ENCODE measurements around the gene PLEKHG3. TPM values are rescaled to one million over a fixed set of nuclear protein-coding genes. Genes with fewer than 3 reads are reported as not detected.

The PLEKHG3 gene
- total and polyA plus RNA-seq, 7 experiments from 2014 or later, result 0.17 to 43.6 (median 2.0) TPM

- H3K4me3 Mint-ChIP-seq, result peak overlapping the region in 4 of 10 donors; percentile 24 to 86 (median 48)
- peaks cover 37 to 70% (median 47%) of the 10 kb centered on the region in 7 donors for H3K4me1 Mint-ChIP-seq
- peaks cover under 1 to 5% (median 2%) of the 10 kb centered on the region in 11 donors for H3K9me3 Mint-ChIP-seq
- Histone ChIP-seq H3K4me3 (ENCODE audit: low read length) (peak overlapping the region; percentile 38), H3K4me1 (ENCODE audit: control insufficient read depth in 2 of 2, insufficient read depth in 2 of 2, low read length in 2 of 2) (peaks cover 27 to 53% of the 10 kb centered on the region in 2 donors), H3K27me3 (ENCODE audit: control insufficient read depth in 2 of 2, insufficient read depth in 2 of 2, low read length in 2 of 2) (peaks cover 3 to 14% of the 10 kb centered on the region in 2 donors), H3K36me3 (ENCODE audit: control insufficient read depth in 2 of 3, insufficient read depth in 3 of 3, low read length in 3 of 3) (no peaks in the 10 kb centered on the region), H3K27ac (ENCODE audit: low read depth, low read length) (no peak overlapping the region), H3K9me3 (ENCODE audit: control insufficient read depth in 2 of 3, low read length in 3 of 3) (no peaks in the 10 kb centered on the region)
- CTCF ChIA-PET, result interaction anchor here (1.0 to 1.2 kb wide), 2 partner anchors 9 to 25 kb away, joined by 3 read pairs; no protein-coding TSS in a partner anchor
- ATAC-seq, result peak; percentile 59
- DNase-seq, result no peak
- H3K27me3 Mint-ChIP-seq, result peaks cover 20 to 52% (median 45%) of the 10 kb centered on the region in 5 donors
- intact Hi-C loops (cut with micrococcal nuclease), result loop anchor here (2.0 to 5.0 kb wide), 3 partner anchors 15 to 57 kb away; no protein-coding TSS in a partner anchor
- POLR2A ChIA-PET, result interaction anchor here (1.0 kb wide), 1 partner anchor 77 kb away, joined by 3 read pairs; no protein-coding TSS in a partner anchor
- H3K36me3 Mint-ChIP-seq, result peaks cover 0 to 33% (median 1%) of the 10 kb centered on the region in 5 donors
- peak overlapping the region in 2 of 9 donors; percentile 2 to 12 for H3K27ac Mint-ChIP-seq
Measured at GRCh38 chr14:64707661-64708060, 3.4 kb downstream of the PLEKHG3 start.

- Mint-ChIP-seq H3K4me3 (peak overlapping the region in 9 of 10 donors; percentile 4 to 86 (median 64)), H3K27me3 (peaks cover 12 to 50% (median 45%) of the 10 kb centered on the region in 5 donors), H3K36me3 (peaks cover 4 to 38% (median 8%) of the 10 kb centered on the region in 5 donors), H3K4me1 (peaks cover 30 to 64% (median 40%) of the 10 kb centered on the region in 7 donors), H3K27ac (peak overlapping the region in 4 of 9 donors; percentile 47 to 89 (median 54)), H3K9me3 (peaks cover 3 to 11% (median 9%) of the 10 kb centered on the region in 11 donors)
- Histone ChIP-seq H3K9me3 (ENCODE audit: control insufficient read depth in 2 of 3, low read length in 3 of 3) (no peaks in the 10 kb centered on the region), H3K36me3 (ENCODE audit: control insufficient read depth in 2 of 3, insufficient read depth in 3 of 3, low read length in 3 of 3) (no peaks in the 10 kb centered on the region), H3K27me3 (ENCODE audit: control insufficient read depth in 2 of 2, insufficient read depth in 2 of 2, low read length in 2 of 2) (peaks cover 3 to 8% of the 10 kb centered on the region in 2 donors), H3K27ac (ENCODE audit: low read depth, low read length) (no peak overlapping the region), H3K4me3 (ENCODE audit: low read length) (peak overlapping the region; percentile 38), H3K4me1 (ENCODE audit: control insufficient read depth in 2 of 2, insufficient read depth in 2 of 2, low read length in 2 of 2) (peaks cover 20 to 46% of the 10 kb centered on the region in 2 donors)
- DNase-seq (peak in 3 of 9 donors; percentile 29 to 44 (median 42)), ATAC-seq (peak; percentile 52)
- ChIA-PET POLR2A (no interaction called here), CTCF (interaction anchor here (0.9 to 1.2 kb wide), 3 partner anchors 9 to 34 kb away, joined by 3 read pairs; no protein-coding TSS in a partner anchor)
- intact Hi-C loops (cut with micrococcal nuclease), result loop anchor here (2.0 to 5.0 kb wide), 3 partner anchors 14 to 56 kb away; no protein-coding TSS in a partner anchor
Measured at GRCh38 chr14:64708148-64709004, 4.2 kb downstream of the PLEKHG3 start.

GRCh38 chr14:64709126-64709525, 4.9 kb downstream of the PLEKHG3 start:
- H3K27ac Mint-ChIP-seq, result peak overlapping the region in 3 of 9 donors; percentile 47 to 89 (median 73)
- H3K36me3 ChIP-seq (ENCODE audit: control insufficient read depth in 2 of 3, insufficient read depth in 3 of 3, low read length in 3 of 3), result no peaks in the 10 kb centered on the region
- ChIA-PET POLR2A (no interaction called here), CTCF (interaction anchor here (0.6 to 0.9 kb wide), 2 partner anchors 34 to 43 kb away, joined by 3 to 5 read pairs; no protein-coding TSS in a partner anchor)
- peaks cover 3 to 5% of the 10 kb centered on the region in 2 donors for H3K27me3 ChIP-seq (ENCODE audit: control insufficient read depth in 2 of 2, insufficient read depth in 2 of 2, low read length in 2 of 2)
- H3K4me1 Mint-ChIP-seq, result peaks cover 24 to 61% (median 34%) of the 10 kb centered on the region in 7 donors
- intact Hi-C loops (cut with micrococcal nuclease), result loop anchor here (2.0 to 5.0 kb wide), 3 partner anchors 14 to 56 kb away; no protein-coding TSS in a partner anchor
- no peaks in the 10 kb centered on the region for H3K9me3 ChIP-seq (ENCODE audit: control insufficient read depth in 2 of 3, low read length in 3 of 3)
- peaks cover 13 to 44% of the 10 kb centered on the region in 2 donors for H3K4me1 ChIP-seq (ENCODE audit: control insufficient read depth in 2 of 2, insufficient read depth in 2 of 2, low read length in 2 of 2)
- H3K27ac ChIP-seq (ENCODE audit: low read depth, low read length), result no peak overlapping the region
- H3K9me3 Mint-ChIP-seq, result peaks cover 3 to 18% (median 16%) of the 10 kb centered on the region in 11 donors
- H3K4me3 ChIP-seq (ENCODE audit: low read length), result peak overlapping the region; percentile 38
- H3K27me3 Mint-ChIP-seq, result peaks cover 7 to 46% (median 43%) of the 10 kb centered on the region in 5 donors
- peak overlapping the region in 7 of 10 donors; percentile 24 to 86 (median 64) for H3K4me3 Mint-ChIP-seq
- DNase-seq (no peak), ATAC-seq (no peak)
- peaks cover 10 to 43% (median 10%) of the 10 kb centered on the region in 5 donors for H3K36me3 Mint-ChIP-seq

DNA sequence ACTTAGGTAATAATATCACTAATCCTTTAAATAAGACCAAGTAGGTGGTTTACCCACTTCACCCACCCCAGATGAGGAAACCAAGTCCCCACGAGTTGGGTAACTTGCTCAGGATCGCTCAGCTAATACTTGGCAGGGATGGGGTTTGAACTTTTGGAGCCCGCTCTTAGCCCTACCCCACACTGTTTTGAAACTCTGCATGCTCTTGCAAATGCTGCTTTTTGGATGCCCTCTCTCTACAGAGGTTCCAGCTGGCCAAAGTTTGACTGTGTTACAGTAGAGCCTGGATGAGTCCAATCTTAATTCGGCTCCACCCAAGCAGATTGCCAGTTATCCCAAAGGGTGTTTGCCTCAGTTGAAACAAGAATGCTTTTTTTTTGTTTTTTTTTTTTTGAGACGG, 6.8 kb downstream of the PLEKHG3 start:
- Histone ChIP-seq H3K27me3 (ENCODE audit: control insufficient read depth in 2 of 2, insufficient read depth in 2 of 2, low read length in 2 of 2) (no peaks in the 10 kb centered on the region), H3K4me3 (ENCODE audit: low read length) (no peak overlapping the region), H3K27ac (ENCODE audit: low read depth, low read length) (no peak overlapping the region), H3K4me1 (ENCODE audit: control insufficient read depth in 2 of 2, insufficient read depth in 2 of 2, low read length in 2 of 2) (peaks cover 13 to 55% of the 10 kb centered on the region in 2 donors), H3K9me3 (ENCODE audit: control insufficient read depth in 2 of 3, low read length in 3 of 3) (no peaks in the 10 kb centered on the region), H3K36me3 (ENCODE audit: control insufficient read depth in 2 of 3, insufficient read depth in 3 of 3, low read length in 3 of 3) (no peaks in the 10 kb centered on the region)
- Mint-ChIP-seq H3K36me3 (peaks cover 14 to 48% (median 15%) of the 10 kb centered on the region in 5 donors), H3K27me3 (peaks cover 0 to 40% (median 33%) of the 10 kb centered on the region in 5 donors), H3K4me1 (peaks cover 22 to 68% (median 27%) of the 10 kb centered on the region in 7 donors), H3K4me3 (no peak overlapping the region), H3K27ac (no peak overlapping the region), H3K9me3 (peaks cover 3 to 28% (median 22%) of the 10 kb centered on the region in 11 donors)
- ChIA-PET CTCF (no interaction called here), POLR2A (no interaction called here)
- ATAC-seq, result no peak
- intact Hi-C loops (cut with micrococcal nuclease), result no loop called here
- no peak for DNase-seq

DNA sequence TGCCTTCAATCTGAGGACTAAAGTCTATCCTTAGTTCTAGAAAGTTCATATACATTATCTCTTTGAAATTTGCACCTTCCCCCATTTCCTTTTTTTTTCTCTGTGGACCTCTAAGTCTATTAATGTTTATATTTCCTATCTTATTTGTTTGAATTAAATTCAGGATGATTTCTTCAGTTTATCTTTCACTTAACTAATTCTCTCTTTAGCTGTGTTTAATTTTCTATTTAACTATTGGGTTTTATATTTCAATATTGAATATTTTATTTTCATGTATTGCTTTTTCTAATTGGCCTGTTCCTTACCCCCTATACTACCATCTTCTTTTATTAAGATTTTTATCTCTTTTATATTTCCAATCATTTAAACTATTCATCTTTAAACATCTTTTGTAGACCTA, 9.5 kb downstream of the PLEKHG3 start:
- DNase-seq (no peak), ATAC-seq (no peak)
- H3K9me3 ChIP-seq (ENCODE audit: control insufficient read depth in 2 of 3, low read length in 3 of 3), result no peaks in the 10 kb centered on the region
- peaks cover 6 to 68% (median 18%) of the 10 kb centered on the region in 7 donors for H3K4me1 Mint-ChIP-seq
- H3K4me3 ChIP-seq (ENCODE audit: low read length), result no peak overlapping the region
- peaks cover 7 to 44% of the 10 kb centered on the region in 2 donors for H3K4me1 ChIP-seq (ENCODE audit: control insufficient read depth in 2 of 2, insufficient read depth in 2 of 2, low read length in 2 of 2)
- ChIA-PET CTCF (no interaction called here), POLR2A (no interaction called here)
- no peaks in the 10 kb centered on the region for H3K27me3 ChIP-seq (ENCODE audit: control insufficient read depth in 2 of 2, insufficient read depth in 2 of 2, low read length in 2 of 2)
- no peak overlapping the region for H3K4me3 Mint-ChIP-seq
- peaks cover 14 to 66% (median 15%) of the 10 kb centered on the region in 5 donors for H3K36me3 Mint-ChIP-seq
- H3K27me3 Mint-ChIP-seq, result peaks cover 0 to 30% (median 21%) of the 10 kb centered on the region in 5 donors
- H3K27ac Mint-ChIP-seq, result no peak overlapping the region
- no peaks in the 10 kb centered on the region for H3K36me3 ChIP-seq (ENCODE audit: control insufficient read depth in 2 of 3, insufficient read depth in 3 of 3, low read length in 3 of 3)
- H3K9me3 Mint-ChIP-seq, result peaks cover 3 to 28% (median 22%) of the 10 kb centered on the region in 11 donors
- intact Hi-C loops (cut with micrococcal nuclease), result no loop called here
- H3K27ac ChIP-seq (ENCODE audit: low read depth, low read length), result no peak overlapping the region

- peak; percentile 27 for ATAC-seq
- Mint-ChIP-seq H3K4me1 (peaks cover 0 to 64% (median 9%) of the 10 kb centered on the region in 7 donors), H3K9me3 (peaks cover 3 to 28% (median 22%) of the 10 kb centered on the region in 11 donors), H3K27ac (no peak overlapping the region), H3K36me3 (peaks cover 14 to 62% (median 15%) of the 10 kb centered on the region in 5 donors), H3K27me3 (peaks cover 0 to 30% (median 13%) of the 10 kb centered on the region in 5 donors), H3K4me3 (no peak overlapping the region)
- Histone ChIP-seq H3K27ac (ENCODE audit: low read depth, low read length) (no peak overlapping the region), H3K4me3 (ENCODE audit: low read length) (no peak overlapping the region), H3K9me3 (ENCODE audit: control insufficient read depth in 2 of 3, low read length in 3 of 3) (no peaks in the 10 kb centered on the region), H3K4me1 (ENCODE audit: control insufficient read depth in 2 of 2, insufficient read depth in 2 of 2, low read length in 2 of 2) (peaks cover 0 to 36% of the 10 kb centered on the region in 2 donors), H3K36me3 (ENCODE audit: control insufficient read depth in 2 of 3, insufficient read depth in 3 of 3, low read length in 3 of 3) (no peaks in the 10 kb centered on the region), H3K27me3 (ENCODE audit: control insufficient read depth in 2 of 2, insufficient read depth in 2 of 2, low read length in 2 of 2) (no peaks in the 10 kb centered on the region)
- DNase-seq, result no peak
- ChIA-PET CTCF (no interaction called here), POLR2A (no interaction called here)
- intact Hi-C loops (cut with micrococcal nuclease), result no loop called here
Measured at GRCh38 chr14:64714432-64715025, 10.3 kb downstream of the PLEKHG3 start.

Measured in naive thymus-derived CD4-positive, alpha-beta T cell (primary cell).